Measurements from ENCODE around the gene PCBP1.
"Not testable (repeated sequence)": the region's sequence is repeated elsewhere in the genome, so short reads cannot be mapped to it uniquely, and the experiment has no call there.

Gene PCBP1

DNA sequence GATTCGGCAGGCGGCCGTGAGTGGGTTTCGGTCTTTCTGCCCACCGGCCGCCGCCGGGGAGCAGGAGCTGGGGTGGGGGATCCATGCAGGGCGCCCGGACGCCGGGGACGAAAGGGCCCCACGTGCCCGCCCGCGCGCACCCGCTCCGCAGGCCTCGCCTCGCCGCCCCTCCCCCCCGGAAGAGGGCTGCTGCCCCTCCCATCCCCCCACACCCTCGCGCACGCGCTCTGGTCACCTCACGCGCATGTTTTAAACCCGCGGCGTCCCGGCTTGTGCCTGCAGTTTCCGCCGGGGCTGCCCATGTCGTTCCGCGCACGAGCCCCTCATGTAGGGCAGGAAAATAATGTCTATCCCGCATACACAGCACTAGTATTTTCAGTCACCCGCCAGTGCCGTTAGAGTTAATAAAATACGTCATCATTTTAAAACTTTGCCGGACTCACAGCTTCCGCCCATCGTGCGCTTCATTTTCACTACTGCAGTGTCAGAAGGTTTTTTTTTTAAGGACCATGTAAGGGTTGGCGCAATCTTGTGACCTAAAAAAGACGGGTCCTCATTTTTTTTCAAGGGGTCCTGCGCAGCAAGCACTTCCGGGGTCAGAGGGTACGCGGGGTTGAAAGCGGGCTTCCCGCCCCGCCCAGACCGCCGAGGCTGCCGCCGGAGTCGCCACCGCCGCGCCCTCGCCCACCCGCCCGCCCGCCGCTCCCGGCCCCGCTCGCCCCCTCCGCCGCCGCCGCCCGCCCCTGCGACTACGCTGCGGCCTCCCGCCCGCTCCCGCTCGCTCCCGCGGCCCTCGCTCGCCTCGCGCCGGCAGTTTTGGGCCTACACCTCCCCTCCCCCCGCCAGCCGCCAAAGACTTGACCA lies at the start of gene PCBP1:
TSS of gene PCBP1 (plus strand) at position 640 of the 864 bp plus-strand sequence. CDS start 267 bp downstream, outside the sequence.
- Mint-ChIP-seq H3K4me1 (ENCODE audit: low read depth) (peaks cover 54% of the 10 kb centered on the region), H3K27ac (peak within 1 kb of the TSS; percentile 99), H3K4me3 (peak within 1 kb of the TSS; percentile 97), H3K36me3 (ENCODE audit: low read depth) (peaks cover 47% of the 10 kb centered on the region), H3K9me3 (no peaks in the 10 kb centered on the region), H3K27me3 (ENCODE audit: low read depth) (no peaks in the 10 kb centered on the region)

DNA sequence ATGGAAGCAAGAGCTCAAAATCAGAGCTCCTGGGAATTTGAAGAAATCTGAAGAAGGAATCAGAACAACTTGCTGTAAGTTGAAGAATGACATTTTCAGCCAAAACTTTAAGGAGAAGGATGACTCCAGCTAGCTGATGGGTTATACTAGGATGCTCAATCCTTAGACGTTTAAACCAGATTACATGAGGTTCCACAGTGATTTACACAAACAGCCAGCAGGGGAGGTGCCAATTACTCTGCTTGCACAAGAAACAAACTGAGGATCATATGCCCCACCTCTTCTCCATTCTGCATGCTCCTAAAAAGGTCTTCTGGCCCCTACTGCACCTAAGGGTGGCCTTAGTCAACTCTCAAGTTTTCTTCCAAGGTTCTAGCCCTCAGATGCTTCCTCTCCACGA lies 47.9 kb upstream of the PCBP1 start:
- no peak overlapping the region for H3K27ac Mint-ChIP-seq
- peaks cover 36% of the 10 kb centered on the region for H3K36me3 Mint-ChIP-seq (ENCODE audit: low read depth)
- no peaks in the 10 kb centered on the region for H3K27me3 Mint-ChIP-seq (ENCODE audit: low read depth)
- H3K4me1 Mint-ChIP-seq (ENCODE audit: low read depth), result peaks cover 62% of the 10 kb centered on the region
- no peaks in the 10 kb centered on the region for H3K9me3 Mint-ChIP-seq
- no peak overlapping the region for H3K4me3 Mint-ChIP-seq

DNA sequence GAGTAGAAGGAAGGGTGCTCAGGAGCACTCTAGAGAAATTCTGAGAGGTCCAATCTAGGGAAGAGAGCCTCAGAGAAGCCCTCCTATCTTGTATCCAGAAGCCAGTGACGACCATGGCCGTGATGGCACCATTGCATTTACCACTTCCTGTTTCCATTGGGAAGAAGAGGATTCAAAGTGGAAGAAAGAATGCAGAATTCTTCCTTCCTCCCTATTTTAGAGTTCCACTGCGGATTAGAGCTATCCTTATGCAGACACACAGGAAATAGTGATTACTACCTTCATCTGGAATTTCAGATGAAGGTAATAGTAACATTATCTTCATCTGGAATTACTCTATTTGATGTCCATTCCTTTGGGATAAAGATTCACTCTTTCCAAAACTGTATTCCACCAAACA lies 45.6 kb upstream of the PCBP1 start:
- peaks cover 66% of the 10 kb centered on the region for H3K4me1 Mint-ChIP-seq (ENCODE audit: low read depth)

DNA sequence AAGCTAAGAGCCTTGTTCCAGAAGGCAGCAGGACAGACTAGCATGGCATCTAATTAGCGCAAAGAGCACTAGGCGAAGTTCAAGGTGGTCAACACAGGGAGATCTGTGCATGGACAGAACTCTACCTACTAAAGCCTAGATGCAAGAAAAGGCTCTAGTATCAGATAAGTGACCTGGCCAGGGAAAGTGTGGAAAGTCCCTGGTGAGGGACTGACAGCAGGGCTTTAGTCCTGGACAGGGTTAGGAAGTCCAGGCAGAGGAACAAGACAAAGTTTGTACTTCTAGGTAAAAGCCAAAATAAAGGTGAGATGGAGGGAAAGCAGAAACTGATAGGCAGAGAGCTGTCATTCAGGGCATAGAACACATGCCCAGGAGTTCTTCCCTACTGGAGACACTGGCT lies 45.0 kb upstream of the PCBP1 start:
- Mint-ChIP-seq H3K27ac (peak overlapping the region; percentile 93), H3K4me3 (peak overlapping the region; percentile 35), H3K27me3 (ENCODE audit: low read depth) (no peaks in the 10 kb centered on the region), H3K4me1 (ENCODE audit: low read depth) (peaks cover 64% of the 10 kb centered on the region), H3K36me3 (ENCODE audit: low read depth) (peaks cover 43% of the 10 kb centered on the region), H3K9me3 (no peaks in the 10 kb centered on the region)

More for the DNA sequence above, 45.6 kb upstream of the PCBP1 start:
- H3K36me3 Mint-ChIP-seq (ENCODE audit: low read depth), result peaks cover 40% of the 10 kb centered on the region
- no peaks in the 10 kb centered on the region for H3K9me3 Mint-ChIP-seq
- no peak overlapping the region for H3K27ac Mint-ChIP-seq
- H3K27me3 Mint-ChIP-seq (ENCODE audit: low read depth), result no peaks in the 10 kb centered on the region
- H3K4me3 Mint-ChIP-seq, result no peak overlapping the region

DNA sequence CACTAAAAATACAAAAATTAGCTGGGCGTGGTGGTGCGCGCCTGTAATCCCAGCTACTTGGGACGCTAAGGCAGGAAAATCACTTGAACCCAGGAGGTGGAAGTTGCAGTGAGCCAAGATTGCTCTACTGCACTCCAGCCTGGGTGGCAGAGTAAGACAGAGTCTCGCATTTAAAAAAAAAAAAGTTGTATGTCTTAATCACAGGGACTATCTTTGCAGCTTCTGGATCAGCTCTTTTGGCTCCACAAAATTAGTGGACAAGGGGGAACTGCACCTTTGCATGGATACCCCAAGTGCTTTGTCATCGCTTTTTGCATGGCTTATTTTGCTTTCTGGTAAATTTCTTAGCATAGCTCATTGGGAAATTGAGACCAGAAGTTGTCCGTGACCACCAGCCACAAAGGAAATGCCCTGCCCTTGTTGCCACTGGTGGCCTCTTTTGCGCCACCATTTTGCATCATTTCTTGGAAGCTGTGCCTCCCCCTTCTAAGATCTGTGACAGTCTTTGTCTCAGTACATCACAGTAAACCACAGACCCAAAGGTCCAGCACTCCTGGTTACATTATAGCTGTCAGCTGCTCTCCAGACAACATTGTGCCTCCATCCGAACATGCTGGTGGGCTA lies 43.9 kb upstream of the PCBP1 start:
- no peaks in the 10 kb centered on the region for H3K9me3 Mint-ChIP-seq

DNA sequence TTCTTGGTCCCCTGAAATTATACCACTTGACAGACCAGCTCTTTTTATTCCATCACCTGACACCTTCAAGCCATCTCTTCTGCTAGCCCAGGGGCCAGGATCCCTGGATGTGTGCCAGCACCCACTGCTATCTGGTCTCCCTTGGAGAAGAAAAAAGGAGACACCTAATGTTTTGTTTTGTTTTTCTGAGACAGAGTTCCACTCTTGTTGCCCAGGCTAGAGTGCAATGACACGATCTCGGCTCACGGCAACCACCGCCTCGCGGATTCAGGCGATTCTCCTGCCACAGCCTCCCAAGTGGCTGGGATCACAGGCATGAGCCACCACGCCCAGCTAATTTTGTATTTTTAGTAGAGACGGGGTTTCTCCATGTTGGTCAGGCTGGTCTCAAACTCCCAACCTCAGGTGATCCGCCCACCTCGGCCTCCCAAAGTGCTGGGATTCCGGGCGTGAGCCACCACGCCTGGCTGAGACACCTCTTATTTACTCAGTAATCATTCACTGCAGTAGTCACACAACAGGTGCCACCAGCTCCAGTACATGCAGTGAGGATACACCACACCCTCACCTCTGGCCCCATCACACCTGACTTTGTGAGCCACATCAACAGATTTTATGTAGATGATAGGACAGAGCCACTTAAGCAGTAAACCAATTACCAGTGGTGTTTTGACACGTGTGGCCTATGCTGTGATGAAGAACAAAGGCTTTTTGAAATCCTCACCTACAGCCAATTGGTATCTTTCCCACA lies 42.8 kb upstream of the PCBP1 start:
- peak overlapping the region; percentile 93 for H3K27ac Mint-ChIP-seq
- peaks cover 46% of the 10 kb centered on the region for H3K36me3 Mint-ChIP-seq (ENCODE audit: low read depth)
- no peaks in the 10 kb centered on the region for H3K9me3 Mint-ChIP-seq
- H3K27me3 Mint-ChIP-seq (ENCODE audit: low read depth), result no peaks in the 10 kb centered on the region
- H3K4me1 Mint-ChIP-seq (ENCODE audit: low read depth), result peaks cover 65% of the 10 kb centered on the region
- peak overlapping the region; percentile 8 for H3K4me3 Mint-ChIP-seq

More for the DNA sequence above, 43.9 kb upstream of the PCBP1 start:
- H3K36me3 Mint-ChIP-seq (ENCODE audit: low read depth), result peaks cover 42% of the 10 kb centered on the region
- H3K4me1 Mint-ChIP-seq (ENCODE audit: low read depth), result peaks cover 64% of the 10 kb centered on the region
- peak overlapping the region; percentile 93 for H3K27ac Mint-ChIP-seq
- peak overlapping the region; percentile 44 for H3K4me3 Mint-ChIP-seq
- no peaks in the 10 kb centered on the region for H3K27me3 Mint-ChIP-seq (ENCODE audit: low read depth)

DNA sequence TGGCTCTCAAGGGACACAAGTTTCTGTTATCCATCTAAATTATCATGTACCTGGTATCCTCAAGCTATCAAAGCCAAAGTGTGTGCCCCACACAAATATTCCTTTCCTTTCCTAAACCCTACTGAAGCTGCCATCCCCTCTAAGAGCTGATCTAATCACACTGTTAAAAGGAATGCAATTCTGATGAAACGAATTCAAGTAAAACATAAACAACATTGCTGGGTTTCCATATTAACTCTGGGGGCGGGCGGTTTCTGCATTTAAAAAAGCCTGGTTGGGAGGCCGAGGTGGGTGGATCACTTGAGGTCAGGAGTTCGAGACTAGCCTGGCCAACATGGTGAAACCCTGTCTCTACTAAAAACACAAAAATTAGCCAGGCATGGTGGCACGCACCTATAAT lies 41.9 kb upstream of the PCBP1 start:
- H3K4me1 Mint-ChIP-seq (ENCODE audit: low read depth), result peaks cover 60% of the 10 kb centered on the region
- H3K27ac Mint-ChIP-seq, result peak overlapping the region; percentile 8
- no peaks in the 10 kb centered on the region for H3K9me3 Mint-ChIP-seq
- H3K36me3 Mint-ChIP-seq (ENCODE audit: low read depth), result peaks cover 46% of the 10 kb centered on the region
- no peaks in the 10 kb centered on the region for H3K27me3 Mint-ChIP-seq (ENCODE audit: low read depth)
- no peak overlapping the region for H3K4me3 Mint-ChIP-seq

DNA sequence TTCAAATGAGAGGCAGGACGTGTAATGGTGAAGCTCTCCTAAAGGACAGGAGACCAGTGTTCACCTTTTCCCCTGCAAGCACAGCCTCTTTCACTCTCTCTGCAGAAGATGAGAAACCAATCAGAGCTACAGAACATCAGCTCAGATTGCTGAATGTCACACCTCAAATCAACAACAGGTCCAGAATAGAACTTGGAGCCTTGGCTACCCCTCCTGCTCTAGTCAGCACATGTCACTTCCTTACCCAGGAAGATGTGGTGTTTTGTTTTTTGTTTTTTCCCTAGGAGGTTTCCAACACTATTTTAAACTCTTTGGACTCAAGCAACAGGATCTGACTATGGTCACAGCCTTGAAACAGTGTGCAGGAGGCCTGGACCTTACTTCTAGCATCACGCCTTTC lies 41.3 kb upstream of the PCBP1 start:
- H3K27ac Mint-ChIP-seq, result peak overlapping the region; percentile 68

DNA sequence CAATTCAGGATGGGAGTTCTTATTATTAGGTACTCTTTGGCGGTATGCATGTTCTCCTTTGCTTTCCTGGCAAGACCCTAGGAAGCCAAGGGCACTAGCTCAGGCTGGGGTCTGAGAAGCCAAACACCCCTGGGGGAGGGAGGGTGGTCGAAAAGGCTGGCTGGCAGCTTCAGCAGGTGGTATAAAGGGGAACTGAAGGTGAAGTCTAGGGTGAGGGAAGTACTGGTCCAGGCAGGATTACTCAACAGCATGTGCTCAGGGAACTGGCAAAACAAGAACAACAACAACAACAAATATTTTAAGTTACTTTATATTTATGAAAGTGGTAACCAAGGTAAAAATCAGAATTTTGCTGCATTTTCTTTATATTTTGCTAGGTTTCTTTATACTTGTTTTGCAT lies 40.7 kb upstream of the PCBP1 start:
- H3K36me3 Mint-ChIP-seq (ENCODE audit: low read depth), result peaks cover 46% of the 10 kb centered on the region
- no peaks in the 10 kb centered on the region for H3K27me3 Mint-ChIP-seq (ENCODE audit: low read depth)
- peaks cover 57% of the 10 kb centered on the region for H3K4me1 Mint-ChIP-seq (ENCODE audit: low read depth)
- peak overlapping the region; percentile 68 for H3K27ac Mint-ChIP-seq
- no peaks in the 10 kb centered on the region for H3K9me3 Mint-ChIP-seq
- no peak overlapping the region for H3K4me3 Mint-ChIP-seq

More for the DNA sequence above, 41.3 kb upstream of the PCBP1 start:
- Mint-ChIP-seq H3K4me1 (ENCODE audit: low read depth) (peaks cover 60% of the 10 kb centered on the region), H3K27me3 (ENCODE audit: low read depth) (no peaks in the 10 kb centered on the region), H3K36me3 (ENCODE audit: low read depth) (peaks cover 48% of the 10 kb centered on the region), H3K9me3 (no peaks in the 10 kb centered on the region), H3K4me3 (no peak overlapping the region)

DNA sequence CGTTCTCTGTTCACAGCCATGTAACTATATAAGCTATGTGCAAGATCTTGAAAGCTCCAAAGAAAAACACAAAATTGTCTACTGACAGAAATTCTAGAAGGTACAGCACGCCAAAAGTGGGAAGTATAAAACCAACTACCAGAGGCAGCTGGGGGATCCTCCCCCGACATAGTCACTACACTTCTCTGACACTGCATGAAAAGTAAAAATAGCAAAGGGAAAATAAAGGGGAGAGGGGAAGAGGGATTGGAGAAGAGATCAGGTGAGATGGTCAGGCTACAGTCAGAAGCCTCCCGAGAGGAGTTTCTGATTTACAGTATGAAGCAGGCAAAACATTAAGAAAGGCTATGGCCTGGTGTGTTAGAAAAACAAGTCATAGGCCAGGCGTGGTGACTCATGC lies 39.8 kb upstream of the PCBP1 start:
- peaks cover 43% of the 10 kb centered on the region for H3K36me3 Mint-ChIP-seq (ENCODE audit: low read depth)
- no peaks in the 10 kb centered on the region for H3K27me3 Mint-ChIP-seq (ENCODE audit: low read depth)
- H3K4me3 Mint-ChIP-seq, result no peak overlapping the region
- H3K27ac Mint-ChIP-seq, result peak overlapping the region; percentile 22
- H3K4me1 Mint-ChIP-seq (ENCODE audit: low read depth), result peaks cover 50% of the 10 kb centered on the region
- H3K9me3 Mint-ChIP-seq, result no peaks in the 10 kb centered on the region

DNA sequence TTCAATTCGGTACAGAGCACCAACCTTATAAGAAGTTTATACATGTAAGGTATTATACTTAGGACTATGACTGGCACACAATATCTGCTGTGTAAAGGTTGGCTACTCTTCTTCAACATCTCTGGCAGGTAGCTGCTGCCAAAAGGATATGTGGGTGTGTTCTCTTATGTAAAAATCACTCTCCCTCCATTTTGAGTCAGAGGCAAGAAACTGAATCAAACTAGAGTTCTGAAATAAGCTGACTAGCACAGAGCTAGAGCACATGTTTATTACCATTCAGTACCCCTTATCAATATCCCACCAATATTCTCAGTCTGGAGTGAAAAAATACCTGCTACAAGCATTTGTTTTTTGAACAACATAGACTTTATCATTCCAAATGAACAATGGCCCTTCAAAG lies 38.0 kb upstream of the PCBP1 start:
- H3K36me3 Mint-ChIP-seq (ENCODE audit: low read depth), result peaks cover 46% of the 10 kb centered on the region
- no peaks in the 10 kb centered on the region for H3K9me3 Mint-ChIP-seq
- H3K4me3 Mint-ChIP-seq, result no peak overlapping the region

DNA sequence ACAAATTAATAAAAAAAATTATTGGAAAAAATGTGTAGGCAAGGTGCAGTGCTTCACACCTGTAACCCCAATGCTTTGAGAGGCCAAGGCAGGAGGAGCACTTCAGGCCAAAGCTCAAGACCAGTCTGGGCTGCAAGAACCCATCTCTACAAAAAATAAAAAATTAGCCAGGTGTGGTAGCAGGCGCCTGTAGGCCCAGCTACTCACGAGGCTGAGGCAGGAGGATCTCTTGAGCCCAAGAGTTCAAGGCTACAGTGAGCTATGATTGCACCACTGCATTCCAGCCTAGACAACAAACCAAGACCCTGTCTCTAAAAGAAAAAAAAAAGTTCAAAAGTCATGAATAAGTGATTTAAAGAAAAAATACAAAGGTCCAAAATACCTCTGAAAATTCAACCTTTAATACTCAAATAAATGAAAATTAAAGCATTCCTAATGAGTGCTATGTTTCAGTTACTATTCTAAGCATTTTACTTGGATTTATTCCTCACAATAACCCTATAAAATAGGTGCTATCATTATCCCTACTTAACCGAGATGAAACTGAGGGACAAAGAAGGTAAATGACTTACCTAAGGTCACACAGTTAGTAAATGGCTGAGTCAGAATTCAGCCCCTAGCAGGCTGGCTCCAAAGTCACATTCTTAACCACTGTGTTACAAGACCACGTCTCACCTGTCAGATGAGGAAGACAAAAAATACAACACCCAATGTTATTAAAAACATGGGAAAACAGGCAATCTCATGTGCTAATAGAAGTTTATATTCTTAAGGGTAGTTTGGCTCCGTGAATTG lies 36.4 kb upstream of the PCBP1 start:
- H3K9me3 Mint-ChIP-seq, result no peaks in the 10 kb centered on the region
- peaks cover 49% of the 10 kb centered on the region for H3K36me3 Mint-ChIP-seq (ENCODE audit: low read depth)
- no peak overlapping the region for H3K4me3 Mint-ChIP-seq
- no peak overlapping the region for H3K27ac Mint-ChIP-seq
- no peaks in the 10 kb centered on the region for H3K27me3 Mint-ChIP-seq (ENCODE audit: low read depth)
- H3K4me1 Mint-ChIP-seq (ENCODE audit: low read depth), result peaks cover 25% of the 10 kb centered on the region

More for the DNA sequence above, 38.0 kb upstream of the PCBP1 start:
- peak overlapping the region; percentile 15 for H3K27ac Mint-ChIP-seq
- H3K4me1 Mint-ChIP-seq (ENCODE audit: low read depth), result peaks cover 36% of the 10 kb centered on the region
- H3K27me3 Mint-ChIP-seq (ENCODE audit: low read depth), result no peaks in the 10 kb centered on the region

DNA sequence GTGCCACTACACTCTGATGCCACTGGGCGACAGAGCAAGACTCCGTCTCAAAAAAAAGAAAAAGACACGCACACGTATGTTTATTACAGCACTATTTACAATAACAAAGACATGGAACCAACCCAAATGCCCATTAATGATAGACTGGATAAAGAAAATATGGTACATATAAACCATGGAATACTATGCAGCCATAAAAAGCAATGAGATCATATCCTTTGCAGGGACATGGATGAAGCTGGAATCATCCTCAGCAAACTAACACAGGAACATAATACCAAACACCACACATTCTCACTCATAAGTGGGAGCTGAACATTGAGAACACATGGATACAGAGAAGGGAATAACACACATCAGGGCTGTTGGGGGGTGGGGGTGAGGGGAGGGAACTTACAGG lies 32.0 kb upstream of the PCBP1 start:
- Mint-ChIP-seq H3K36me3 (ENCODE audit: low read depth) (peaks cover 35% of the 10 kb centered on the region), H3K4me1 (ENCODE audit: low read depth) (peaks cover 12% of the 10 kb centered on the region)
- H3K27ac Mint-ChIP-seq; H3K9me3 Mint-ChIP-seq; H3K4me3 Mint-ChIP-seq; H3K27me3 Mint-ChIP-seq (ENCODE audit: low read depth): not testable (repeated sequence)

DNA sequence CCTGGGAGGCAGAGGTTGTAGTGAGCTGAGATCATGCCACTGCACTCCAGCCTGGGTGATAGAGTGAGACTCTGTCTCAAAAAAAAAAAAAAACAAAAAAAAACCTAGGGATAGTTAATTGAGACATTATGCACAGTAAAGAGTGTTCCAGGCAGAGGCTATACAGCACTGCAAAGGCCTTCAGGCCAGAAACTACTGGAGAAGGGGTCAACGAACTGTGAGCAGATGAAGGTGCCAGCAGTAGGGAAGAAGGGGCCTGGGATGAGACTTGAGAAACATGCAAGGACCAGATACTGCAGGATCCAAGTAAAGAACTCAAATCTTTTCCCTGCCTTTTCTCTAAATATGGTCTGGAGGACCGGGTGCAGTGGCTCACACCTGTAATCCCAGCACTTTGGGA lies 26.0 kb upstream of the PCBP1 start:
- Mint-ChIP-seq H3K27ac (no peak overlapping the region), H3K36me3 (ENCODE audit: low read depth) (peaks cover 22% of the 10 kb centered on the region)

More for the DNA sequence above, 26.0 kb upstream of the PCBP1 start:
- H3K4me1 Mint-ChIP-seq (ENCODE audit: low read depth), result peaks cover 12% of the 10 kb centered on the region
- H3K4me3 Mint-ChIP-seq, result no peak overlapping the region
- no peaks in the 10 kb centered on the region for H3K9me3 Mint-ChIP-seq
- H3K27me3 Mint-ChIP-seq (ENCODE audit: low read depth), result no peaks in the 10 kb centered on the region

Measured in T-helper 1 cell treated with Interleukin-12 subunit alpha and Interleukin-12 subunit beta and Interleukin-4 antibody, amounts not matched to agents 30 μg/mL and 1 μg/mL, for 36 hours (primary cell).